Measurements from ENCODE around the gene CCDC112.

The CCDC112 gene

DNA sequence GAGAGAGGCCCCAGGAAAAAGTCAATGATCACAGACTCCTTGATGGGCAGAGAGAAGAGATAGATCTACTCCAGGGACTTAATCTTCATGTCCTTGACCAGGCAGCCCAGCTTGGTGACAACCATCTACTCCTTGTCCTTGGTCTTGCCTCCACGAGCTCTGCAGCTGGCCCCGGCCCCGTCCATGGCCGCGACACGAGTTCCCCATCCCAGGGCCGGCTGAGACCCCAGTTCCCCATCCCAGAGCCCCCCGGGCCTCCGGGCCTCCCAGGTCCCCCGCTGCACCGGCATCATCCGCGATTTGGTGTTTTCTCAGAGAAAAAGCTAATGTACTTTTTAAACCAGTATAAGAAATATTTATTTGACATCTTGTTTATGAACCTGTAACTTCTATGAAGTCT, 31.2 kb downstream of the CCDC112 start:
- no peak overlapping the region for H3K4me3 ChIP-seq (ENCODE audit: low read depth, low read length)
- no peak for DNase-seq (ENCODE audit: low read depth)
- TF ChIP-seq, protein P1, sequence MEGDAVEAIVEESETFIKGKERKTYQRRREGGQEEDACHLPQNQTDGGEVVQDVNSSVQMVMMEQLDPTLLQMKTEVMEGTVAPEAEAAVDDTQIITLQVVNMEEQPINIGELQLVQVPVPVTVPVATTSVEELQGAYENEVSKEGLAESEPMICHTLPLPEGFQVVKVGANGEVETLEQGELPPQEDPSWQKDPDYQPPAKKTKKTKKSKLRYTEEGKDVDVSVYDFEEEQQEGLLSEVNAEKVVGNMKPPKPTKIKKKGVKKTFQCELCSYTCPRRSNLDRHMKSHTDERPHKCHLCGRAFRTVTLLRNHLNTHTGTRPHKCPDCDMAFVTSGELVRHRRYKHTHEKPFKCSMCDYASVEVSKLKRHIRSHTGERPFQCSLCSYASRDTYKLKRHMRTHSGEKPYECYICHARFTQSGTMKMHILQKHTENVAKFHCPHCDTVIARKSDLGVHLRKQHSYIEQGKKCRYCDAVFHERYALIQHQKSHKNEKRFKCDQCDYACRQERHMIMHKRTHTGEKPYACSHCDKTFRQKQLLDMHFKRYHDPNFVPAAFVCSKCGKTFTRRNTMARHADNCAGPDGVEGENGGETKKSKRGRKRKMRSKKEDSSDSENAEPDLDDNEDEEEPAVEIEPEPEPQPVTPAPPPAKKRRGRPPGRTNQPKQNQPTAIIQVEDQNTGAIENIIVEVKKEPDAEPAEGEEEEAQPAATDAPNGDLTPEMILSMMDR (IDR thresholded peaks at IDR 0.05; ENCODE audit: low read depth, low read length): no peak
- TF ChIP-seq MYC (IDR thresholded peaks at IDR 0.05; ENCODE audit: low read depth, low read length) (no peak), POLR2A (IDR thresholded peaks at IDR 0.05; ENCODE audit: extremely low read depth, insufficient read length) (no peak)
- TF ChIP-seq, protein P2, sequence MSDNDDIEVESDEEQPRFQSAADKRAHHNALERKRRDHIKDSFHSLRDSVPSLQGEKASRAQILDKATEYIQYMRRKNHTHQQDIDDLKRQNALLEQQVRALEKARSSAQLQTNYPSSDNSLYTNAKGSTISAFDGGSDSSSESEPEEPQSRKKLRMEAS (IDR thresholded peaks at IDR 0.05; ENCODE audit: low read depth, low read length): no peak

DNA sequence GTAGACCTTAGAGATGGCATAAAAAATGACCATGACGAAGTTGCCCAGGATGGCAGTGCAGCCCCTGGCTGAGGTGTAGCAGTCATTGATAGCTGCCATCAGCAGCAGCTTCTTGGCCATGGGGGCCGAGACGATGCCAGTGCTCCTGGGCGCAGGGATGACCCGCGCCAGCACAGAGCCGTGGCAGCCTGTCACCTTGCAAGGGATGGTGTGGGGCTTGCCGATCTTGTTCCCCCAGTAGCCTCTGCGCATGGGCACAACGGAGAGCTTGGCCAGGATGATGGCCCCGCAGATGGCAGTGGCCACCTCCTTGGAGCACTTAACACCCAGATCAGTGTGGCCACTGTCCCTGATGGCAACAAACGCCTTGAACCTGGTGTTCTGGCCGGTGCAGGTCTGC, 31.7 kb downstream of the CCDC112 start:
- TF ChIP-seq, protein P1 (IDR thresholded peaks at IDR 0.05; ENCODE audit: low read depth, low read length): no peak
- TF ChIP-seq MYC (IDR thresholded peaks at IDR 0.05; ENCODE audit: low read depth, low read length) (no peak), POLR2A (IDR thresholded peaks at IDR 0.05; ENCODE audit: extremely low read depth, insufficient read length) (no peak)
- TF ChIP-seq, protein P2 (IDR thresholded peaks at IDR 0.05; ENCODE audit: low read depth, low read length): no peak
- no peak for DNase-seq (ENCODE audit: low read depth)
- H3K4me3 ChIP-seq (ENCODE audit: low read depth, low read length): no peak overlapping the region

DNA sequence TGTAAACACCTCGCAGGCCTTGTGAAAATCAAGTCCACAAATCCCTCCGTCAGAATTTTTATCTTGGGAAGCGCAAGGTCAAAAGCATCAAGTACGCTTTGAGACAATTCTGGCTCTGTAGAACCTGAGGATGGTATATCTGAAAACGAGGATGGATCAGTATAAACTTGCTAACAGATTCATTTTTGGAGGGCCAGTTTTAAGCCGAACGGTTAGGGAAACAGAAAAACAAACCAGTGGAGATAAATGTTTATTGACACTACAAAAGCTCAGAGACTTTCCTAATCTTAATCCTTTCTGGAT, 33.4 kb downstream of the CCDC112 start:
- peak overlapping the region; percentile 81 for H3K4me3 ChIP-seq (ENCODE audit: low read depth, low read length)
- no peak for DNase-seq (ENCODE audit: low read depth)
- TF ChIP-seq MYC (IDR thresholded peaks at IDR 0.05; ENCODE audit: low read depth, low read length) (no peak), POLR2A (IDR thresholded peaks at IDR 0.05; ENCODE audit: extremely low read depth, insufficient read length) (no peak)
- TF ChIP-seq, protein P1 (IDR thresholded peaks at IDR 0.05; ENCODE audit: low read depth, low read length): no peak
- TF ChIP-seq, protein P2 (IDR thresholded peaks at IDR 0.05; ENCODE audit: low read depth, low read length): no peak

DNA sequence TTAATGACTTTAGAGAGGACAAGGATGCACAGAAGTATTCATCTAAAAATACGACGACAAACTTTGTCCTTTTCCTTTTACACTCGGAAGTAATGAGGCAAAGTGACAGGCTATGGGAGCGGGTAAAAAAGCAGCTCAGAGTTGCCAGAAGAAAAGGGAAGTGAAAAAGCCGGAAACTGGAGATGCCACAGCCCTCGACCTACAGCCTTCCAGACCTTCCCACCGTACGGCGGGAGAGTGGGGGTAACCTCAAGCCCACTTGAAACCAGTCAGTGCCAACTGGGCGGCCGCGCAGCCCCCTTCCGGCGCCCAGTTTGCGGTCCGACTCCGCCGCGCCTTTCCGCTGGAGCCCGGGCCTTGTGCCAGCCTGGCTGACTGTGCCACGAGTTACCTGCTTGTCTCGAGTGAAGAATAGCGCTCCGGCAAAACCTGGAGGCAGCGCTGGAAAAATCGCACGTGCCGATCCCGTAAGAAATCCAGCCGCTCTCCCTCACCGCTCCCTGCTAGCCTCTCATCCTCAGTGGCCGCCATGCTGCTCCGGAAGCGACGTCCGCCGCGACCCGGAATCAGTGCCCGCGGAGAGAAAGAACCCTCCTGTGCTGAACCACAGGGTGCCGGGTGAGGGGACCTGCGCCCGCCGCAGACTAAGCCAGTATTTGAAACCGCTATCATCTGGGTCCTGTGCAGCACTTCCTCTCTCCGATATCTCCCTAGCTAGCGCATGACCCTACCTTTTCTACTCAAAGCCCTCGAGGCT, 34.0 kb downstream of the CCDC112 start, which contains the start of gene PGGT1B:
Gene PGGT1B, minus strand, starts transcription at position 557 of the 757 bp plus-strand sequence. Its CDS starts 26 bp downstream, at position 531.
- peak; percentile 93 for DNase-seq (ENCODE audit: low read depth)
- H3K4me3 ChIP-seq (ENCODE audit: low read depth, low read length): peak within 1 kb of the TSS; percentile 81
- TF ChIP-seq, protein P2 (IDR thresholded peaks at IDR 0.05; ENCODE audit: low read depth, low read length): peak; percentile 72; the same call in 1 of the 2 replicates
- TF ChIP-seq POLR2A (IDR thresholded peaks at IDR 0.05; ENCODE audit: extremely low read depth, insufficient read length): peak; percentile 67
- peak; percentile 77 for TF ChIP-seq MYC (IDR thresholded peaks at IDR 0.05; ENCODE audit: low read depth, low read length)
- TF ChIP-seq, protein P1 (IDR thresholded peaks at IDR 0.05; ENCODE audit: low read depth, low read length): no peak

DNA sequence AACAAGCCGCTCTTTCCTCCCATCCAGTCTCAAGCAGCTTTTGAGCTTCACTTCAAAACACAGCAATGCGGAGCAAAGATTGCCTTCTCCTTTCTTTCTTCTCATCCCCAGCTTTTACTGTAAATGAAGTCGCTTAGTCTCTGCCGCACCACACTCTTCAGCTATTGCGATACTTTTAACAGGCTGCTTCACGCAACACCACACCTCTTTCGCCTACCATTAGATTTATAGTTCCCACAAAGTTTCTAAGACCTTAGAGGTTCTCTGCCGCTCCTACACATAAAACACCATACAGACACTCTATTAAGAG, 34.5 kb downstream of the CCDC112 start:
- TF ChIP-seq POLR2A (IDR thresholded peaks at IDR 0.05; ENCODE audit: extremely low read depth, insufficient read length) (no peak), MYC (IDR thresholded peaks at IDR 0.05; ENCODE audit: low read depth, low read length) (peak; percentile 35; the same call in 1 of the 2 replicates)
- TF ChIP-seq, protein P2 (IDR thresholded peaks at IDR 0.05; ENCODE audit: low read depth, low read length): no peak
- TF ChIP-seq, protein P1 (IDR thresholded peaks at IDR 0.05; ENCODE audit: low read depth, low read length): no peak
- peak; percentile 64 for DNase-seq (ENCODE audit: low read depth)
- H3K4me3 ChIP-seq (ENCODE audit: low read depth, low read length): peak overlapping the region; percentile 81

Data from NB4 (cell line).